ENCODE measurements around the gene TRMT10A. TPM values are rescaled to one million over a fixed set of nuclear protein-coding genes. Genes with fewer than 3 reads are reported as not detected.

Gene TRMT10A
- total and polyA plus RNA-seq, 2 of the 13 experiments (the other 11 are each of a cell fraction or from before 2014, with no cell fraction given) = 3.9 to 12.6 TPM

DNA sequence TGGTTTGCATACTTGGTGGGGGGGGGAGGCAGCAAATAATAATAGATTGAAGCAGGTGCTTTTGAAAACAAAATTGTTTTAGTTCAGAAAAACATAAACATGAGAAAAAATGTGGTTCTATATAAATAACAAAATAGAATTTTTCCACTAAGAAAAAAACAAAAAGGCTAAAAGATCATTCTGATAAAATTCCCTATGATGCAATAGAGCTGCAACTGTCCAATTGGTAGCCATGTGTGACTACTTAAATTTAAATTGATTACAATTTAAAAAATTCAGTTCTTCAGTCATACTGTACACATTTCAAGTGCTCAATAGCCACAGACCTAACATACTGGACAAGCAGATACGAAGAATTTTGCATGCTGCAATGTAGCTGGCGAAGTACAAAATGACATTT is 11.0 kb downstream of the TRMT10A start (continued):
- TF ChIP-seq, protein P1, sequence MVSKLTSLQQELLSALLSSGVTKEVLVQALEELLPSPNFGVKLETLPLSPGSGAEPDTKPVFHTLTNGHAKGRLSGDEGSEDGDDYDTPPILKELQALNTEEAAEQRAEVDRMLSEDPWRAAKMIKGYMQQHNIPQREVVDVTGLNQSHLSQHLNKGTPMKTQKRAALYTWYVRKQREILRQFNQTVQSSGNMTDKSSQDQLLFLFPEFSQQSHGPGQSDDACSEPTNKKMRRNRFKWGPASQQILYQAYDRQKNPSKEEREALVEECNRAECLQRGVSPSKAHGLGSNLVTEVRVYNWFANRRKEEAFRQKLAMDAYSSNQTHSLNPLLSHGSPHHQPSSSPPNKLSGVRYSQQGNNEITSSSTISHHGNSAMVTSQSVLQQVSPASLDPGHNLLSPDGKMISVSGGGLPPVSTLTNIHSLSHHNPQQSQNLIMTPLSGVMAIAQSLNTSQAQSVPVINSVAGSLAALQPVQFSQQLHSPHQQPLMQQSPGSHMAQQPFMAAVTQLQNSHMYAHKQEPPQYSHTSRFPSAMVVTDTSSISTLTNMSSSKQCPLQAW (CRISPR knock-in tag; IDR thresholded peaks at IDR 0.05) = no peak
- no peak for TF ChIP-seq ZNF350 (CRISPR knock-in tag; IDR thresholded peaks at IDR 0.05; ENCODE audit: borderline replicate concordance, low read depth)
- TF ChIP-seq, protein P2, sequence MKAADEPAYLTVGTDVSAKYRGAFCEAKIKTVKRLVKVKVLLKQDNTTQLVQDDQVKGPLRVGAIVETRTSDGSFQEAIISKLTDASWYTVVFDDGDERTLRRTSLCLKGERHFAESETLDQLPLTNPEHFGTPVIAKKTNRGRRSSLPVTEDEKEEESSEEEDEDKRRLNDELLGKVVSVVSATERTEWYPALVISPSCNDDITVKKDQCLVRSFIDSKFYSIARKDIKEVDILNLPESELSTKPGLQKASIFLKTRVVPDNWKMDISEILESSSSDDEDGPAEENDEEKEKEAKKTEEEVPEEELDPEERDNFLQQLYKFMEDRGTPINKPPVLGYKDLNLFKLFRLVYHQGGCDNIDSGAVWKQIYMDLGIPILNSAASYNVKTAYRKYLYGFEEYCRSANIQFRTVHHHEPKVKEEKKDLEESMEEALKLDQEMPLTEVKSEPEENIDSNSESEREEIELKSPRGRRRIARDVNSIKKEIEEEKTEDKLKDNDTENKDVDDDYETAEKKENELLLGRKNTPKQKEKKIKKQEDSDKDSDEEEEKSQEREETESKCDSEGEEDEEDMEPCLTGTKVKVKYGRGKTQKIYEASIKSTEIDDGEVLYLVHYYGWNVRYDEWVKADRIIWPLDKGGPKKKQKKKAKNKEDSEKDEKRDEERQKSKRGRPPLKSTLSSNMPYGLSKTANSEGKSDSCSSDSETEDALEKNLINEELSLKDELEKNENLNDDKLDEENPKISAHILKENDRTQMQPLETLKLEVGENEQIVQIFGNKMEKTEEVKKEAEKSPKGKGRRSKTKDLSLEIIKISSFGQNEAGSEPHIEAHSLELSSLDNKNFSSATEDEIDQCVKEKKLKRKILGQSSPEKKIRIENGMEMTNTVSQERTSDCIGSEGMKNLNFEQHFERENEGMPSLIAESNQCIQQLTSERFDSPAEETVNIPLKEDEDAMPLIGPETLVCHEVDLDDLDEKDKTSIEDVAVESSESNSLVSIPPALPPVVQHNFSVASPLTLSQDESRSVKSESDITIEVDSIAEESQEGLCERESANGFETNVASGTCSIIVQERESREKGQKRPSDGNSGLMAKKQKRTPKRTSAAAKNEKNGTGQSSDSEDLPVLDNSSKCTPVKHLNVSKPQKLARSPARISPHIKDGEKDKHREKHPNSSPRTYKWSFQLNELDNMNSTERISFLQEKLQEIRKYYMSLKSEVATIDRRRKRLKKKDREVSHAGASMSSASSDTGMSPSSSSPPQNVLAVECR (CRISPR knock-in tag; IDR thresholded peaks at IDR 0.05; ENCODE audit: borderline replicate concordance) = no peak
- TF ChIP-seq MLLT10 (CRISPR knock-in tag; IDR thresholded peaks at IDR 0.05) = no peak
- TF ChIP-seq, protein P3, sequence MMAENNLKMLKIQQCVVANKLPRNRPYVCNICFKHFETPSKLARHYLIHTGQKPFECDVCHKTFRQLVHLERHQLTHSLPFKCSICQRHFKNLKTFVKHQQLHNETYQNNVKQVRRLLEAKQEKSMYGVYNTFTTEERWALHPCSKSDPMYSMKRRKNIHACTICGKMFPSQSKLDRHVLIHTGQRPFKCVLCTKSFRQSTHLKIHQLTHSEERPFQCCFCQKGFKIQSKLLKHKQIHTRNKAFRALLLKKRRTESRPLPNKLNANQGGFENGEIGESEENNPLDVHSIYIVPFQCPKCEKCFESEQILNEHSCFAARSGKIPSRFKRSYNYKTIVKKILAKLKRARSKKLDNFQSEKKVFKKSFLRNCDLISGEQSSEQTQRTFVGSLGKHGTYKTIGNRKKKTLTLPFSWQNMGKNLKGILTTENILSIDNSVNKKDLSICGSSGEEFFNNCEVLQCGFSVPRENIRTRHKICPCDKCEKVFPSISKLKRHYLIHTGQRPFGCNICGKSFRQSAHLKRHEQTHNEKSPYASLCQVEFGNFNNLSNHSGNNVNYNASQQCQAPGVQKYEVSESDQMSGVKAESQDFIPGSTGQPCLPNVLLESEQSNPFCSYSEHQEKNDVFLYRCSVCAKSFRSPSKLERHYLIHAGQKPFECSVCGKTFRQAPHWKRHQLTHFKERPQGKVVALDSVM (CRISPR knock-in tag; IDR thresholded peaks at IDR 0.05) = no peak
- TF ChIP-seq KDM5A (IDR thresholded peaks at IDR 0.05; ENCODE audit: borderline replicate concordance, low read length) = no peak

All from HepG2 (cell line).